ENCODE data around the gene CNN1.

The CNN1 gene

DNA sequence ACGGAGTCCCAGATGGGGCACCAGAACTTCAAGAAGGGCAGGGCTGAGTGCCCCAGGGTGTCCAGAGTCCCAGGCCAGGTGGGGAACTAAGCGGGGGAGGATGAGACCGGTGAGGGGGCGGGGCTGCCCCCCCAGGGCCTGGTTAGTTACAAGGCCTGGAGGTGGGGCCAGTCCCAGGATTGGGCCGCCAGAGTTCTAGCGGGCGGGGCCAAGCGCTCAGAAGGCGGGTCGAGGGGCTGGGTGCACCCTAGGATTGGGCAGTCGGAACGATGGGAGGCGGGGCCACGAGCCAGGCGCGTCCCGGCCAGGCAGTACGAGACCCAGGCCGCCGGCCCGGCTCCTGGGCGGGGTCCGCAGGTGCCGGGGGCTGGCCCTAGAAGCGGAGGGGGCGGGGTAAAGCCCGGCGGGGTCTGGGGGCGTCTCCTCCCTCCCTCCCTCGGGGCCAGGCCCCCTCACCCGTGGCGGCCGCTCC is 33.6 kb upstream of the CNN1 start:
- Histone ChIP-seq H3K27ac (ENCODE audit: insufficient read depth, low read depth, low read length, poor library complexity, severe bottlenecking) (peak overlapping the region; percentile 91), H3K4me1 (ENCODE audit: control insufficient read depth, insufficient read depth, low read length) (peaks cover 9% of the 10 kb centered on the region), H3K9me3 (ENCODE audit: control insufficient read depth, low read length) (no peaks in the 10 kb centered on the region), H3K27me3 (ENCODE audit: control insufficient read depth, insufficient read depth, low read length, poor library complexity, severe bottlenecking) (no peaks in the 10 kb centered on the region), H3K36me3 (ENCODE audit: control insufficient read depth, insufficient read depth, low read length) (no peaks in the 10 kb centered on the region), H3K4me3 (ENCODE audit: insufficient read depth, low read depth, low read length) (peak overlapping the region; percentile 78)
- WGBS, 2 experiments = 0% methylated on average over 33 of the region's 33 CpGs

DNA sequence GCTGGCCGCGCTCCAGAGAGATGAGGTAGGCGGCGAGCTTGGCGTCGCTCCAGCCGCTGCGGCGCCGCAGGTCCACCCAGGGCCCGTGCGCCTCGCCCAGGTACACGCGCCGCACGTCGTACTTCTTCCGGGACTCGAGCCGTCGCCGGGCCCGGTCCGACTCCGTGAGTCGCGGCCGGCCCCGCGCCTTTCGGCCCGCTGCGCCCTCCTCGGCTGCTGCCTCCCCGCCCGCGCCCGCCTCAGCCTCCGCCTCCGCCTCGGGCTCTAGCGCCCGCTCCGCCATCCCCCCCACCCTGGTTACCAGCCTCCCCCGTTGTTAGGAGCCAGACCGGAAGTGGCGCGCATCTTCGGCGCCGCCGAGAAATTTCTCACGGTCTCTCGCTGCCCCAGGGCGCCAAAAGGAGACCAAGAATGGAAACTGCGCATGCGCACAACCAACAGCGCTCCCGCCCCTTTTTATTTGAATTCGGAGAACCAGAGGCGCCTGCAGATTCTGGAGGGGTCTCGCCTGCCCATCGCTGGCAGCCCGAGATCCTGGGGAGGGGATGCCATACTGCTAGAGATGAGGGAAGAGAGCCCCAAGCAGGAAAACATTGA is 33.0 kb upstream of the CNN1 start, which contains the start of gene ZNF653:
Gene ZNF653, minus strand, starts transcription at position 336 of the 597 bp plus-strand sequence. Its CDS starts 53 bp downstream, at position 283.
- Histone ChIP-seq H3K36me3 (ENCODE audit: control insufficient read depth, insufficient read depth, low read length) (no peaks in the 10 kb centered on the region), H3K27ac (ENCODE audit: insufficient read depth, low read depth, low read length, poor library complexity, severe bottlenecking) (peak within 1 kb of the TSS; percentile 91), H3K27me3 (ENCODE audit: control insufficient read depth, insufficient read depth, low read length, poor library complexity, severe bottlenecking) (no peaks in the 10 kb centered on the region), H3K9me3 (ENCODE audit: control insufficient read depth, low read length) (no peaks in the 10 kb centered on the region), H3K4me1 (ENCODE audit: control insufficient read depth, insufficient read depth, low read length) (peaks cover 9% of the 10 kb centered on the region), H3K4me3 (ENCODE audit: insufficient read depth, low read depth, low read length) (peak within 1 kb of the TSS; percentile 78)
- WGBS, 2 experiments = 0% methylated on average over 65 of the region's 65 CpGs

DNA sequence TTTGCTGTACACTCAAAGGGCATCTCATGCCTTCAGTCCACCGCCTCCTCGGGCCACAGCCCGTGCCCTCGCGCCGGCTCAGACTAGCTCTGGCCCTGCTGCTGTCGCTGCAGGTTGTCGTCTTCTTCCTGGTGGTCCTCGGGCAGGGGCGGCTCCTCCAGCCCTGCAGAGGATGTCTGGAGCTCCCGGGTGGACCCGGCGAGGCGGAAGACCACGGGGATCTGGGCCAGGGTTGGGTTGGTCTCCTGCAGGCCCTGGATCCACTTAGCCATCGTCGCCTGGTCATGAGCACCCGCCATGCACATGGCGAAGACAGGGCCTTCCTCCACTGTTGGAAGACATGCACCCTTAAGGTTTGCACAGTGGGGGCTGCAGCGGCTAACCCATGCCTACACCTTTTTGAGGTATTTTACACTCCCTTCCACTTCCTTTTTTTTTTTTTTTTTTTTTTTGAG is 32.5 kb upstream of the CNN1 start:
- no peaks in the 10 kb centered on the region for H3K36me3 ChIP-seq (ENCODE audit: control insufficient read depth, insufficient read depth, low read length)
- peak overlapping the region; percentile 26 for H3K27ac ChIP-seq (ENCODE audit: insufficient read depth, low read depth, low read length, poor library complexity, severe bottlenecking)
- H3K4me1 ChIP-seq (ENCODE audit: control insufficient read depth, insufficient read depth, low read length) = peaks cover 9% of the 10 kb centered on the region
- H3K27me3 ChIP-seq (ENCODE audit: control insufficient read depth, insufficient read depth, low read length, poor library complexity, severe bottlenecking) = no peaks in the 10 kb centered on the region
- no peaks in the 10 kb centered on the region for H3K9me3 ChIP-seq (ENCODE audit: control insufficient read depth, low read length)
- peak overlapping the region; percentile 78 for H3K4me3 ChIP-seq (ENCODE audit: insufficient read depth, low read depth, low read length)
- WGBS, 2 experiments = 72 to 76% methylated on average over 20 of the region's 20 CpGs

DNA sequence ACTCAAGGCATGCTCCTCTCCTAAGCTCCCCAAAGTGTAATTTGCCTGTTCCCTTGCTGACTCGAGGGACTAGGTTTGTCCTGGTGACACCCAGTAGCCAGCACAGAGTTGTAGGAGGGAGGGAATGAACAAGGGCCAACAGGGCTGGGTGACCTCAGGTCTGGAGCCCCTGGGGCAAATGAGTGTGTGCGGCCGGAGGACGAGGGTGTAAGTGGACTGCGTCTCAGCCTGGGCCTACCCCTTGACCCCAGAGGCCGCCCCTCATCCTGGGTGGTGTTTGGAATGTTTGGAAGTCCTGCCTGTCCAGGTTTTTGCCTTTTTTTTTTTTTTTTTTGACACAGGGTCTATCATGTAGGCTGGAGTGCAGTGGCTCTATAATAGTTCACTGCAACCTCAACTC is 31.7 kb upstream of the CNN1 start:
- Histone ChIP-seq H3K4me1 (ENCODE audit: control insufficient read depth, insufficient read depth, low read length) (peaks cover 9% of the 10 kb centered on the region), H3K36me3 (ENCODE audit: control insufficient read depth, insufficient read depth, low read length) (no peaks in the 10 kb centered on the region), H3K9me3 (ENCODE audit: control insufficient read depth, low read length) (no peaks in the 10 kb centered on the region), H3K27ac (ENCODE audit: insufficient read depth, low read depth, low read length, poor library complexity, severe bottlenecking) (no peak overlapping the region), H3K27me3 (ENCODE audit: control insufficient read depth, insufficient read depth, low read length, poor library complexity, severe bottlenecking) (no peaks in the 10 kb centered on the region), H3K4me3 (ENCODE audit: insufficient read depth, low read depth, low read length) (no peak overlapping the region)
- WGBS, 2 experiments = 95% methylated on average over 6 of the region's 6 CpGs

DNA sequence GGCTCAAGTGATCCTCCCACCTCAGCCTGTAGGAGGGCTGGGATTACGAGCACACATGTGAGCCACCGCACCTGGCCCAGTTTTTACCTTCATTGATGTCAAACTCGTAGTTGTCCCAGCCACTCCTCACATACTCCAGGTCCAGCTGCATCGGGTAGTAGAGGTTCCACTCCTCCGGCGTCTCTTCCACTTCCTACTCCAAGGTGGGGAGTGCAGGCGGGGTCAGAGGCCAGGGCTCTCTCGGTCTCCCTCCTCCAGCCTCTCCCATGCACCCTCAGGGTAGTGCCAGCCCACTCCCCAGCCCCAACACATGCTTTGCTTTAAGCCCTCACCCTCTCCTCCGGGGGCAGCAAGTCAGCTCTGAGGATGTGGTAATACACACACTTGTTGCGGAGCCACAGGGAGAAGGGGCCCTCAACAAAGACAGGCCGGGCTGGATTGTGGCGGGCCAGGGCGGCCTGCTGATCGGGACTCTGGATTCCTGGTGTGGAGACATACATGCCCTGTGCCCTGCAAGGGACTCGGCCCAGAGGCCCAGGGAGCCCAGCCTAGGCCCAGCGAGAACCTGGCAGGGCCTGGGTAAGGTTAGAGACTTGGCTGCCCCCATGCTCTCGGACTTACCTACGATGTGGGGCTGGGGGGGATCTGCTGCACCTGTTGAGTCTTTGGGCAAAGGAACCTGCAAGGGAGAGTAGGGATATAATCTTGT is 31.1 kb upstream of the CNN1 start:
- WGBS, 2 experiments = 93 to 94% methylated on average over 18 of the region's 18 CpGs

DNA sequence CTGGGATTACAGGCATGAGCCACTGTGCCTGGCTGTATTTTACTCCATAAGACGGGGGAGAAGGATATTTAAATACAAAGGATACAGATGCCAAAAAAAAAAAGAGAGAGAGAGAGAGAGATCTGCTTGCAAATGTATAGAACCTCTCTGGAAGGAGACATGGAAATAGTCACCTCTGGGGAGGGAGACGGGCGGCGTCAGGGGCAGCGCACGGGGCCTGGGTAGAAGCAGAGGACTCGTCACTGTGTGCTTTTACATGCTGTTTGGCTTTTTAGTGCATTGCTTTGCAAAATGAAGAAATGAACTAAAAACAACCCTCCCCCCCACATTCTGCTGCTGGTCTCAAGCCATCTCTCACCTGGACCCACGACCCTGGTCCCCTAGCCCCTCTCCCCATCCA is 28.2 kb upstream of the CNN1 start:
- WGBS, 2 experiments = 93 to 96% methylated on average over 8 of the region's 8 CpGs
- Histone ChIP-seq H3K4me3 (ENCODE audit: insufficient read depth, low read depth, low read length) (no peak overlapping the region), H3K27me3 (ENCODE audit: control insufficient read depth, insufficient read depth, low read length, poor library complexity, severe bottlenecking) (no peaks in the 10 kb centered on the region), H3K4me1 (ENCODE audit: control insufficient read depth, insufficient read depth, low read length) (peaks cover 9% of the 10 kb centered on the region), H3K36me3 (ENCODE audit: control insufficient read depth, insufficient read depth, low read length) (peaks cover 6% of the 10 kb centered on the region), H3K9me3 (ENCODE audit: control insufficient read depth, low read length) (no peaks in the 10 kb centered on the region), H3K27ac (ENCODE audit: insufficient read depth, low read depth, low read length, poor library complexity, severe bottlenecking) (no peak overlapping the region)

More for the DNA sequence above, 31.1 kb upstream of the CNN1 start:
- Histone ChIP-seq H3K36me3 (ENCODE audit: control insufficient read depth, insufficient read depth, low read length) (no peaks in the 10 kb centered on the region), H3K4me1 (ENCODE audit: control insufficient read depth, insufficient read depth, low read length) (peaks cover 9% of the 10 kb centered on the region), H3K27me3 (ENCODE audit: control insufficient read depth, insufficient read depth, low read length, poor library complexity, severe bottlenecking) (no peaks in the 10 kb centered on the region), H3K27ac (ENCODE audit: insufficient read depth, low read depth, low read length, poor library complexity, severe bottlenecking) (no peak overlapping the region), H3K9me3 (ENCODE audit: control insufficient read depth, low read length) (no peaks in the 10 kb centered on the region), H3K4me3 (ENCODE audit: insufficient read depth, low read depth, low read length) (no peak overlapping the region)

DNA sequence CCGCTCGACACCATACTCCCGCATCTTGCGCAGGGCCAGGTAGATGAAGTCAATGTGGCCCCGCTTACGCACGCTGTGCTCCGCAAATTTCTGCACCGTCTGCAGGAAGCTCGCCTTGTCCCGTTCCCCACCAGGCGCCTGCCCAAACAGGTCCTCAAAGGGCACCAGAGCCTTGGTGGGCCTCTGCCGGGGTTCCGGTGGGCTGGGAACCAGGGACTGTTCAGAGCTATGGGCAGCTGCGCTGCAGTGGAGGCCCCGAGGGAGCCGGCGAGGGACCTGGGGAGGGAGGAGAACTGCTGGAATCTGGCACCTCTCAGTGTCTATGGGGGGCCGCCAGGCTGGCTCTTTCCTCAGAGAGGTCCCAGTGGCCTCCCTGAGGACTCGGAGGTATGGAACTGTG is 24.7 kb upstream of the CNN1 start:
- H3K27me3 ChIP-seq (ENCODE audit: control insufficient read depth, insufficient read depth, low read length, poor library complexity, severe bottlenecking) = no peaks in the 10 kb centered on the region
- 95 to 96% methylated on average over 20 of the region's 20 CpGs for WGBS, 2 experiments
- H3K9me3 ChIP-seq (ENCODE audit: control insufficient read depth, low read length) = no peaks in the 10 kb centered on the region
- no peak overlapping the region for H3K4me3 ChIP-seq (ENCODE audit: insufficient read depth, low read depth, low read length)
- no peak overlapping the region for H3K27ac ChIP-seq (ENCODE audit: insufficient read depth, low read depth, low read length, poor library complexity, severe bottlenecking)
- no peaks in the 10 kb centered on the region for H3K4me1 ChIP-seq (ENCODE audit: control insufficient read depth, insufficient read depth, low read length)
- H3K36me3 ChIP-seq (ENCODE audit: control insufficient read depth, insufficient read depth, low read length) = peaks cover 6% of the 10 kb centered on the region

DNA sequence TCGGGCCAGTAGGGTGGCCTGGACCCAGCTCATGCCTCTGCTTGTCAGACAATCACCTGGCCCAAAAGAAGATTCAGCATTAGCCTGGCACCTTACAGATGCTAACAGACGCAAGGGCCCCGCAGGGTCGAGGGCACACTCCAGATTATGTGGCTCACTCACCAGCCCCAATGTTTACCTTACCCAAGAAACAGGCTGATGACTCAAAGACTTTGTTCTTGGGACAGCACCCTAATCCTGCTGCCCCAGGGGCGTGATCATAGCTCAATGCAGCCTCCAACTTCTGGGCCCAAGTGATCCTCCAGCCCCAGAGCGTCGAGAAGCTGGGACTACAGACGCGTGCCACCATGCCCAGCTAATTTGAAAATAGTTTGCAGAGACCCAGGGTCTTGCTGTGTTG is 19.5 kb upstream of the CNN1 start:
- no peaks in the 10 kb centered on the region for H3K27me3 ChIP-seq (ENCODE audit: control insufficient read depth, insufficient read depth, low read length, poor library complexity, severe bottlenecking)
- H3K9me3 ChIP-seq (ENCODE audit: control insufficient read depth, low read length) = no peaks in the 10 kb centered on the region
- H3K4me3 ChIP-seq (ENCODE audit: insufficient read depth, low read depth, low read length) = no peak overlapping the region
- H3K4me1 ChIP-seq (ENCODE audit: control insufficient read depth, insufficient read depth, low read length) = no peaks in the 10 kb centered on the region
- H3K27ac ChIP-seq (ENCODE audit: insufficient read depth, low read depth, low read length, poor library complexity, severe bottlenecking) = no peak overlapping the region
- H3K36me3 ChIP-seq (ENCODE audit: control insufficient read depth, insufficient read depth, low read length) = no peaks in the 10 kb centered on the region
- WGBS, 2 experiments = 93 to 94% methylated on average over 9 of the region's 9 CpGs

DNA sequence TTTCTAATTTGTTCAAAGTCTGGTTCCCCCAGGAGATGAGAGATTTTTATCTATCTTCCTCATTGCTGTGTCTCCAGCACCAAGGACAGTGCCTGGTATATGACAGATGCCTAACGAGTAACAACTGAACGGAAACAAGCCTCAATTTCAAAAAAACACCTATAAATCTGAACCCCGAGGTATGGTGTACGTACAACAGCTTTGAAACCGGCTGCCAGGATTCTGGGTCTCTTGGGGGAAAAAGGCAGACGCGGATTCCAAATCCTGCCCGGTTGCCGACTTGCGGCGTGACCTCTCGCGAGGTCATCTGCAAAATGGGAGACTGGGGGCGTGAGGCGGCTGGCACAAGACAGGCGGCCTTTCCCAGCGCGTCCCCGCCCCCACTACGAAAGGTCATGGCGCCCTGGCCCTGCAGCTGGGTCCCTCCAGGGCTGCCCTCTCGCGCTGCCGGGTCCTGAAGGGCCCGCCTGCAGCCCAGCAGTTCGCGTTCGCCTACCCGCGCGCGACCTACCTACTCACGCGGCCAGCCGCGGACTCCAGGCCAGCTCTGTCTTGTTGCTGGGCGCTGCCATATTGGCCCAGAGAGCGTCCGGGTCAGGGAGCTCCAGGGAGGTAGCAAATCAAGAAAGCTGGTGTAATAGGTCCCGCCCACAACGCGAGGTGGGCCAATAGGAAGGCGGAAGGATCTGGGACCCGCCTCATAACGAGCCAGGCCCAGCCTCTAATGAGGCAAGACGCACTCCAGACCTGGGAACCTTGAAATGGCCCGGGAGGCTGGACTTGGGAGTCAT is 9.9 kb upstream of the CNN1 start, which contains the start of gene ECSIT:
Gene ECSIT, minus strand, starts transcription at position 584 of the 791 bp plus-strand sequence. CDS start 9,964 bp downstream, outside the sequence.
- Histone ChIP-seq H3K4me3 (ENCODE audit: insufficient read depth, low read depth, low read length) (peak within 1 kb of the TSS; percentile 89), H3K4me1 (ENCODE audit: control insufficient read depth, insufficient read depth, low read length) (peaks cover 4% of the 10 kb centered on the region), H3K27me3 (ENCODE audit: control insufficient read depth, insufficient read depth, low read length, poor library complexity, severe bottlenecking) (no peaks in the 10 kb centered on the region), H3K27ac (ENCODE audit: insufficient read depth, low read depth, low read length, poor library complexity, severe bottlenecking) (peak within 1 kb of the TSS; percentile 91), H3K9me3 (ENCODE audit: control insufficient read depth, low read length) (no peaks in the 10 kb centered on the region), H3K36me3 (ENCODE audit: control insufficient read depth, insufficient read depth, low read length) (no peaks in the 10 kb centered on the region)
- 0 to 1% methylated on average over 47 of the region's 47 CpGs for WGBS, 2 experiments

DNA sequence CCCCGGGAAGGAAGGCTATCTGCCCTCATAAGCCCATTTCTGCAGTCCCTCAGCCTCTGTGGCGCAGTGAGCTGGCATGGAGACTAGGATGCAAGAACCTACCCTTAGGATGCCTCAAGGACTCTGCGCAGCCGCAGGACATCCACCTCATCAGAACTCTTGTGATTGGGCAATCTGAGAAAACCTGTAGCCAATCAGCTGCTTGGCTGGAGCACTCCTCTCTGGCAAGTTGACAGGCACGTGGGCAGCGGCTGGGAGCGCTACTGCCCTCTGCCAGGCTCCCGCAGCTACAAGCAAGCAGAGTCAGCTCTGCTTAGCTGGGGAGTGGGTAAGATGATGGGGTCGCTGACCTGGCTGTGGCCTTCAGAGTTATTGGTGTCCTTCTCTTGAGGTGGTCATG is 8.2 kb upstream of the CNN1 start:
- Histone ChIP-seq H3K27me3 (ENCODE audit: control insufficient read depth, insufficient read depth, low read length, poor library complexity, severe bottlenecking) (peaks cover 5% of the 10 kb centered on the region), H3K4me1 (ENCODE audit: control insufficient read depth, insufficient read depth, low read length) (peaks cover 4% of the 10 kb centered on the region), H3K27ac (ENCODE audit: insufficient read depth, low read depth, low read length, poor library complexity, severe bottlenecking) (no peak overlapping the region), H3K36me3 (ENCODE audit: control insufficient read depth, insufficient read depth, low read length) (no peaks in the 10 kb centered on the region), H3K9me3 (ENCODE audit: control insufficient read depth, low read length) (no peaks in the 10 kb centered on the region), H3K4me3 (ENCODE audit: insufficient read depth, low read depth, low read length) (no peak overlapping the region)
- 40 to 42% methylated on average over 9 of the region's 9 CpGs for WGBS, 2 experiments
